IPS-15b (cell line): Measurements from ENCODE around the gene RANBP1.
A peak's percentile ranks its signal among the peaks of the same experiment; 100 is the strongest.
"Not testable (repeated sequence)": the region's sequence is repeated elsewhere in the genome, so short reads cannot be mapped to it uniquely, and the experiment has no call there.

Experiments
- H3K27me3 ChIP-seq: one replicate; pipeline ENCODE4 v1.6.1; 2013; ENCODE audit warnings: low read length; ENCODE audit not compliant: control insufficient read depth, insufficient read depth
- H3K36me3 ChIP-seq: one replicate; pipeline ENCODE4 v1.6.1; 2013; ENCODE audit warnings: low read length; ENCODE audit not compliant: control insufficient read depth, insufficient read depth
- H3K4me1 ChIP-seq: one replicate; pipeline ENCODE4 v1.6.1; 2013; ENCODE audit warnings: mild to moderate bottlenecking, low read length; ENCODE audit not compliant: control insufficient read depth, insufficient read depth
- H3K4me3 ChIP-seq: one replicate; pipeline ENCODE4 v1.5.1; 2013; ENCODE audit warnings: low read depth, low read length
- H3K9ac ChIP-seq: one replicate; pipeline ENCODE4 v1.6.1; 2013; ENCODE audit warnings: low read depth, mild to moderate bottlenecking, low read length
- H3K9me3 ChIP-seq: one replicate; pipeline ENCODE4 v1.6.1; 2013; ENCODE audit warnings: mild to moderate bottlenecking, low read length; ENCODE audit not compliant: control insufficient read depth, insufficient read depth

RANBP1 gene

DNA sequence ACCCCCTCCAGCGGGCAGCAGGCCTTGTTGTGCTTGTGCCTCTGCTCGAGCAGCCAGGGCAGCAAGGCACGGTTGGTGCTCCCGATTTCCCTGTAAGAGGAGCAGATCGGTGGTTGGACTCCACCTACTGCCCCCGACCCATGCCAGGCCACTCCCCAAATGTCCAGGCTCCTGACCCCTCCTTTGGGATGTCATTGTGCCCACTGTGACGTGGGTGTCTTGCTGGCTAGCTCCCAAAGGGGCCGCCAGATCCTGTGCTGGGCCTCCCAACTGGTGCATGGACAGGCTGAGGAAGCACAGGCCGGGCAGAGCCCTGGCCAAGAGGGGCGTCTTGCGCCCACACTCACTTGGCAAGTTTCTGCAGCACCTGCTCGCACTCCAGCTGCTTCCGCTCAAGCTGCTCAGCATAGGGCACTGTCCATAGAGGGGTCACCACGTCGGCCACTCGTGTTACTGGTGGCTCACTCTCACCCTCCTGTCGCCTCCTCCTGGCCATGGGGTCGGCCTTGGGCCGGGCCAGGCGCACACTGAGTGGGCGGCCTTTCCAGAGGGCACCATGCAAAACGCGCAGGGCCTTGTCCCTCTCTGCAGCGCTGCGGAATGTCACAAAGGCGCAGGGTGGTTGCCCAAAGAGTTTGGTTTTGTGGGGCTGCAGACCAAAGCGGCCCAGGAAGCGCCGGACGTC lies at the start of gene RANBP1:
Gene RANBP1, plus strand, starts transcription at position 414 of the 685 bp plus-strand sequence. Its CDS starts 81 bp downstream, at position 495.
- Histone ChIP-seq H3K4me1 (peaks cover 2% of the 10 kb centered on the region), H3K4me3 (peak within 1 kb of the TSS; percentile 91), H3K36me3 (peaks cover 68% of the 10 kb centered on the region), H3K9me3 (no peaks in the 10 kb centered on the region), H3K27me3 (no peaks in the 10 kb centered on the region), H3K9ac (peak within 1 kb of the TSS; percentile 93)

GRCh38 chr22:20066617-20067383 lies 49.1 kb upstream of the RANBP1 start:
- Histone ChIP-seq H3K4me3 (no peak overlapping the region), H3K9ac (no peak overlapping the region), H3K9me3 (no peaks in the 10 kb centered on the region), H3K36me3 (no peaks in the 10 kb centered on the region), H3K4me1 (no peaks in the 10 kb centered on the region), H3K27me3 (no peaks in the 10 kb centered on the region)

GRCh38 chr22:20067384-20067682 lies 48.6 kb upstream of the RANBP1 start:
- H3K36me3 ChIP-seq, H3K9ac ChIP-seq, H3K27me3 ChIP-seq, H3K9me3 ChIP-seq, H3K4me1 ChIP-seq, H3K4me3 ChIP-seq: not testable (repeated sequence)

DNA sequence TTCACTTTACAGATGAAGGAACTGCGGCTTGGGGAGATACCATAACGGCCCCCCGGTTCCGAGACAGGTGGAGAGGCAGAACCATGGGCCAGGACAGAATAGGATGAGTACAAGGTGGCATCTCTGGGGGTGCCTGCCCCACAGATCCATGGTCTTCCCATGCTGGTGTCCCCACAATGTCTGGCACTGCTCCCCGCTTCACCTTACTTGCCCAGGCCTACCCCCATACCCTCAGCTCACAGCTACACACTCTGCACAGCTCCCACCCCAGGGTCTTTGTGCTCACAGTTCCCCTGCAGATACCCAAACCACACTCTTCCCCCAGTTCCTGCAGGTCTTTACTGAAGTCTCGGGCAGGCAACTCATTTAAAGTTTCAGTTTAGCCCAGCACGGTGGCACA lies 47.3 kb upstream of the RANBP1 start:
- Histone ChIP-seq H3K4me1 (no peaks in the 10 kb centered on the region), H3K9ac (no peak overlapping the region), H3K36me3 (no peaks in the 10 kb centered on the region), H3K4me3 (no peak overlapping the region), H3K27me3 (no peaks in the 10 kb centered on the region), H3K9me3 (no peaks in the 10 kb centered on the region)

DNA sequence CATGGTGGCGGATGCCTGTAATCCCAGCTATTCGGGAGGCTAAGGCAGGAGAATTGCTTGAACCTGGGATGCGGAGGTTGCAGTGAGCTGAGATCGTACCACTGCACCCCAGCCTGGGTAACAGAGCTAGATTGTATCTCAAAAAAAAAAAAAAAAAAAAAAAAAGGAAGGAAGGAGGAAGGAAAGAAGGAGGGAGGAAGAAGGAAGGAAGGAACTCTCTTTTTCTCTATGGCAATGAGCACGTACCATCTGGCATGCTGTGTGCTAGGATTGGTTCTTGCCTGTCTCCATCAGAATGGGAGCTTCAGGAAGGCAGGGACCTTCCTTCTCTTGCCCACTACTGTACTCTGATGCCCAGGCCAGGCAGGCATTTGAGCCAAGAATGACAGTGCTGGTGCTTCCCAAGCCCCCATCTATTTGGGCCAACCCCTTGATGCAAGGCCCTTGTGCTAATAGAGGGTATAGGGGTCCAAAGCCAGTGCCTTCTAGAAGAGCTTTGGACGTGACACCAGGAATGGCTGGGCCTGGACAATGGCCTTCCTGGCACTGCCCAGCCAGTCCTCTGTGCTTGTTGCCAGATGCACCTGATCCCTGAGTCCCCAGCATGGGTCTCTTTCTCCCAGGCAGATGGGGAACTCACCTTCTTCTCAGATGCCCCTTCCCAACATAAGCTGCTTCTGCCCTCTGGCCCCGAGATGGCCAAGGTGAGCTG lies 46.4 kb upstream of the RANBP1 start:
- Histone ChIP-seq H3K4me3 (no peak overlapping the region), H3K36me3 (no peaks in the 10 kb centered on the region), H3K9ac (no peak overlapping the region), H3K27me3 (no peaks in the 10 kb centered on the region), H3K9me3 (no peaks in the 10 kb centered on the region), H3K4me1 (no peaks in the 10 kb centered on the region)

- no peak overlapping the region for H3K4me3 ChIP-seq
- H3K9ac ChIP-seq, result no peak overlapping the region
- H3K36me3 ChIP-seq, result no peaks in the 10 kb centered on the region
- no peaks in the 10 kb centered on the region for H3K9me3 ChIP-seq
- H3K27me3 ChIP-seq, result no peaks in the 10 kb centered on the region
- H3K4me1 ChIP-seq, result no peaks in the 10 kb centered on the region
These were observed 44.4 kb upstream of the RANBP1 start for GRCh38 chr22:20071524-20071972.

- H3K9me3 ChIP-seq, result no peaks in the 10 kb centered on the region
- peaks cover 3% of the 10 kb centered on the region for H3K4me1 ChIP-seq
- H3K4me3 ChIP-seq, result no peak overlapping the region
- H3K36me3 ChIP-seq, result peaks cover 2% of the 10 kb centered on the region
- no peak overlapping the region for H3K9ac ChIP-seq
- no peaks in the 10 kb centered on the region for H3K27me3 ChIP-seq
These were observed 39.2 kb upstream of the RANBP1 start for GRCh38 chr22:20076627-20077172.

- H3K4me1 ChIP-seq, result peaks cover 10% of the 10 kb centered on the region
These were observed 36.0 kb upstream of the RANBP1 start, which contains the start of gene DGCR8 for GRCh38 chr22:20079745-20080444. Gene DGCR8, plus strand, starts transcription at chr22:20080241. Its CDS starts 5,723 bp downstream, at chr22:20085964.

GRCh38 chr22:20080445-20080775 lies 35.5 kb upstream of the RANBP1 start:
- H3K4me3 ChIP-seq, result peak overlapping the region; percentile 84
- peaks cover 10% of the 10 kb centered on the region for H3K4me1 ChIP-seq
- peak overlapping the region; percentile 97 for H3K9ac ChIP-seq
- H3K36me3 ChIP-seq, result peaks cover 8% of the 10 kb centered on the region
- H3K27me3 ChIP-seq, result no peaks in the 10 kb centered on the region
- no peaks in the 10 kb centered on the region for H3K9me3 ChIP-seq

More at GRCh38 chr22:20079745-20080444, 36.0 kb upstream of the RANBP1 start, which contains the start of gene DGCR8:
- Histone ChIP-seq H3K4me3 (peak within 1 kb of the TSS; percentile 84), H3K9ac (peak within 1 kb of the TSS; percentile 97), H3K36me3 (peaks cover 8% of the 10 kb centered on the region), H3K27me3 (no peaks in the 10 kb centered on the region), H3K9me3 (no peaks in the 10 kb centered on the region)

DNA sequence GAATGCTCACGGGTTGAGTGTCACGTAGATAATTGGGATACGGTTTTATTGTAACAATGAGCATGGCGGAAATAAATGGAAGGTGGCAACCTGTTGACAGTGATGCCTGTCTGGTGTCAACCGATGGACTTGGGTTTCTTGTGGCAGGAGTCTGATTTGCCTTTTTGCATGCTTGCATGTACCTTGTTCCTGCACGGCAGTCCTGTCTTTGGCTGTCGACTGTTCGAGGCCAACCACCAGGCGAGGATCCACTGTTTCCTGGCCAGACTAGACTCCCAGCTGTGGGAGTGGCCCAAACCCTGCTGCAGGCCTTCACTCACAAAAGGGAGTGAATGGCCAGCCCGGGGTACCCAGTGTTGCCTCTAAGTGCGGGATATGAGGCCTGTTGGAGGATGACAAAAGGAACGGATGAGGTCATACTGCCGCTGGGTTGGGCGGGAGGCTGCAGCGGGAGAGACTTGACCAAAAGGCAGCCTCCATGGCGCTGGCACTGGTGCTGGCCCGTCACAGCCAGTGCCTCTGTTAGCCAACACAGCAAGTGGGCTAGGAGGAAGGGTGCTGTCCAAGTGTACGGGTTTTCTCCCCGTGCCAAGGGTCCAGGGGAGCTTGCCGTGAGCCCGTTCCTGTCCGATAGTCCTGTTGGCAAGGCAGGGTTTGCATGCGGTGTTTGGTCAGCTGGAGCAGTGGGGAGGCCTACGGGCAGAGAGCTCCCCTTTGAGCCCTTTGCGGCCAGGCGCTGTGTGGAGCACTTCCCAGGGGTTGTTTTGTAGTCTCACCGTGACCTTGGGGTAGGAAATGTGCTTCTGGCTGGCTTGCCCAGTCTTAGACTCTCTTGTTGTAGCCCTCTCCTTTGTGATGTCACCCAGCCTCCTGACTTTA lies 34.9 kb upstream of the RANBP1 start:
- peaks cover 10% of the 10 kb centered on the region for H3K4me1 ChIP-seq
- peaks cover 14% of the 10 kb centered on the region for H3K36me3 ChIP-seq
- no peaks in the 10 kb centered on the region for H3K27me3 ChIP-seq
- H3K4me3 ChIP-seq, result peak overlapping the region; percentile 84
- H3K9ac ChIP-seq, result peak overlapping the region; percentile 97
- no peaks in the 10 kb centered on the region for H3K9me3 ChIP-seq
